Measurements from ENCODE around the gene CRYBA4.
"Not testable (repeated sequence)": the region's sequence is repeated elsewhere in the genome, so short reads cannot be mapped to it uniquely, and the experiment has no call there.

The CRYBA4 gene

GRCh38 chr22:26597026-26597425 is 24.7 kb upstream of the CRYBA4 start:
- DNase-seq: no peak

GRCh38 chr22:26597480-26597879 is 24.3 kb upstream of the CRYBA4 start:
- DNase-seq: no peak

DNA sequence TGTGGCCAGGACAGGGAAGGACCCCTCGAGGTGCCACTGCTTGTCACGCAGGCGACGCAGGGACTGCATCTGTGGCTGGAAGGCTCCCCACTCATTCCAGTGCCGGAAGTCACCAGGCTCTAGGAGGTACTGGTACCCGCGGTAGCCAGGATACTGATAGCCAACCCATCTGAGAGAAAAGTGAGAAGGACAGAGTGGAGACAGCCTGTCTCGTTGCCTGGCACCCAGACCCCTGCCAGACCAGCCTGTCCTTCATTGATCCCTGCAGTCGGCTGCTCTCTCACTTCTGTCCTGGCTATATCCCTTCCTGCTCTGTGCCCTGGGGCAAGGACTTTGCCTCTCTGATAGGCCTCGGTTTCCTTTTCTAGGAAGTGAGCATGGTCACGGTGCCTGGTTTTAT is 22.3 kb upstream of the CRYBA4 start:
- DNase-seq: no peak

- no peak for DNase-seq
Measured at GRCh38 chr22:26601726-26602125, 20.0 kb upstream of the CRYBA4 start.

DNA sequence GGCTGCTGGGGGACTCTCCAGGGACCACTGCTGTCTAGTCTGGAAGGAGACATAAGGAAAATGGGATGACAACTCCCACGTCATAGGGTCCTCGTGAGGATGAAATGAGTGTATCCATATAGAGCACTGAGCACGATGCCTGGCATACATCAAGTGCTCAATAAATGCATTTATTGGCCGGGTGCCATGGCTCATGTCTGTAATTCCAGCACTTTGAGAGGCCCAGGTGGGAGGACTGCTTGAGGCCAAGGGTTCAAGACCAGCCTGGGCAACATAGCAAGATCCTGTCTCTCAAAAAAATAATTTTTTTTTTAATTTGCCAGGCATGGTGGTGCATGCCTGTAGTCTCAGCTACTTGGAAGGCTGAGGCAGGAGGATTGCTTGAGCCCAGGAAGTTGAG is 19.6 kb upstream of the CRYBA4 start:
- DNase-seq: no peak

DNA sequence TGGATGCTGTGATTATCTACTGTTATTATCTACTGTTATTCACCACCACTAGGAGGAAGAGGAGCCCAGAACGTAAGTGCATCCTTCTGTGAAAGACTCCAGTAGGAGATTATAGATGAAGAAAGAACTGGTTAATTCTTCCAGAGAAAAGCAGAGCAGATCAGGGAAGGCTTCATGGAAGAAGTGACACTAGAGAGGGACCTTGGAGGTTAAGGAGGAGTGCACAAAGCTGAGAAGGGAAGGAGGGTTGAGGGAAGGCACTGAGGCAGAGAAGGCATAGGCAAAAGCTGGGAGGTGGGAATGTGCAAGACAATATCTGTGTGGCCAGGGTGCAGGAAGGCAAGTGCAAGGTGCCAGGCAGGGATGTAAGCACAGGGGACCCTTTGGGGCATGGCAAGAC is 17.4 kb upstream of the CRYBA4 start:
- no peak for DNase-seq

- no peak for DNase-seq
Measured at GRCh38 chr22:26606611-26607010, 15.2 kb upstream of the CRYBA4 start.

DNA sequence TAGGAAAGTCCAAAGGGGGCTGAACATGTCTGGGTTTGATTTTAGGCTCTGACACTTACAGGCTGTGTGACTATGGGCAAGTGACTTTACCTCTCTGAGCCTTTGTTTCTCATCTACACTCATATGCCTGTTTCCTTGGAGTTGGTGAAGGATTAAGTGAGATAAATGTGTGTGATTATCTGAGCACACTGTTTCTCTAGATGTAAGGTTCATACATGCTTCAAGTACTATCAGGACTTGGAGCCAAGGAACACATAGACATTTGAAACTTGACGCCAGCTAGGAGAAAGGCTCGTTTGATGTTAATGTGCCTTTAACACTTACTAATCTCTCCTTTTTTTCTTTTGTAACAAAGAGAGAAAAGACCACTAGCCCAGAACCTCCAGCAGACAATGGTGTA is 13.6 kb upstream of the CRYBA4 start:
- no peak for DNase-seq

DNA sequence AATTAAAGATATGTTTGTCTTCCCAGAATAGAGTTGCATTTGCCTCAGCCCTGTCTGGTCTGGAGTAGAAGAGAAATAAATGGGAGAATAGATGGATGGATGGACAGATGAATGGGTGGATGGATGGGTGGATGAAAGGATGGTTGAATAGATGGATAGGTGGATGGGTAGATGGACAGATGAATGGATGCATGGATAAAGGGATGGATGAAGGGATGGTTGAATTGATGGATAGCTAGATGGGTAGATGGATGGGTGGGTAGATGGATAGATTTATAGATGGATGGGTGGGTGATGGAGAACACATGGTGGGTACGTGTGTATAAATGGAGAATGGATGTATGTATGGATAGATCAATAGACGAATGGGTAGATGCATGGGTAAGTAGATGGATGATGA is 12.5 kb upstream of the CRYBA4 start:
- no peak for DNase-seq

DNA sequence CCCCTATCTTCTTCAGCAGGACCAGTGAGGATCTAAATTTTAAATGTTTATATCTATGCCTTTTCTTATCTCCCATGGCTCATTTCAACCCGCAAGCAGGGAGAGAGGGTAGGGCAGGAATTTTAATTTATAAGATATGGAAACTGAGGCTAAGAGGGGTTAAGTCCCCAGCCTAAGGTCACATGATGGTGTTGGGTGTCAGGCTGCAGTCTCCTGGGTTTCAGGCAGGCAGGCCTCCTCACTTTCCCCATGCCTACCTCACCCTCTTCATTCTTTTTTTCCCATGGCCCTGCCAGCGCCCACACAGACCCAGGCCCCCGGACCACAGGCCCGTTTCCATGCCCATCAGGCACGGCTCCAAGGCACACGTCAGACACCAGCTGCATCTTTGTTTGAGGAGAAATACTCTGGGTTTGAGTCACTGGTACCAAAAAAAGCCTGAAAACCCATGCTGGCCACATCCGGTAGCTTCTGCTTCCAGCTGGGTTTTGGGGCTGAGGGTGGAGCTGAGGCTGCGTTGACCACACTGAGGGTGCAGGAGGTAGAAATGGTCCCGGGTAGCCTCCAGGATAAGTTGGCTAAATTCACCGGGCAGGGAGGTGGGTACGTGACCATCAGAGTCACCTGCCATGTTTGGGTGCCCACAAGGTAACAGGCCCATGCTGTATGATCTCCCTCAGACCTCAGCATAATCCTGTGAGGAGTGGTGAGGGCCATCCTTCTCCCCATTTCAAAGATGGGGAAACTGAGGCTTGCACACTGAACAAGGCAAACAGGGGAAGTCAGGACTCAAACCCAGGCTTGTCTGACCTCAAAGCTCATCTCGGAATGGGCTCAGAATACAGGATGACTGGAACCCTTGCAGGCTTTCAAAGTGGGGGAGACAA is 11.4 kb upstream of the CRYBA4 start:
- peak in 1 of 5 donors; percentile 84 for DNase-seq

DNA sequence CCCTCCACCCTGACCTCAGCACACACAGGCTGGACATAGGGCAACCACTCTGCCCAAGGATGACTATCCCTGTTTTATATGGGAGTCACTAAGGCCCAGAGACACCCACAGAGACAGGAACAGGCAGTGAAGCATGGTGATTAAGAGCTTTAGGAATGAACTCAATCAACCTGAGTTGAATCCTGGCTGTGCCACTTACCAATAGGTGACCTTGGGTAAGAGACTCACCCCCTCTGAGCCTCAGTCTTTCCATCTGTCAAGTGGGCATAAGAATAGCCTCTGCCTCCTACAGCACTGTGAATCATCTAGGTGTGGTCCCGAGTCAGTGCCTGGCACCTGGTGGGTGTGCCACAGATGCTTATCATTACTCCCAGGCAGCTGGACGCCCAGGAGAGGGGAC is 10.8 kb upstream of the CRYBA4 start:
- no peak for DNase-seq

DNA sequence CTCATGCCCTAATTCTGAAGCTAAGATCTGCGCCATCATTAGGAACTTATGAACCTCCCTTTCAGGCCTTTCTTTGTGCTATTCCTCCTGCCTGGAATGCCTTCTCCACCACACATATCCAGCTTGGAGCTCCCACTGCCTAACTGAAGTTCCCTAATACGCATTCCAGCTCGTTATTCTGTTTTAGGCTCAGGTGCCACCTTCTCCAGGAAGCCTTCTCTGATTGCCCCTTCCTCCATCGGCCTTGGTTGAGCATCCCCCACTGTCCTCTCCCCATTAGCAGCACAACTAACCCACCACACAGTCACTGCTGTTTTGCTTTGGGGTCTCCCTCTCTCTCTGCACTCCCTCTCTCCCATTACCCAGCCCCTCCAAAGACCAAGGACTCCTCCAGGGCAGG is 9.1 kb upstream of the CRYBA4 start:
- DNase-seq: no peak

- not testable (repeated sequence) for DNase-seq
Measured at GRCh38 chr22:26613753-26614152, 8.0 kb upstream of the CRYBA4 start.

DNA sequence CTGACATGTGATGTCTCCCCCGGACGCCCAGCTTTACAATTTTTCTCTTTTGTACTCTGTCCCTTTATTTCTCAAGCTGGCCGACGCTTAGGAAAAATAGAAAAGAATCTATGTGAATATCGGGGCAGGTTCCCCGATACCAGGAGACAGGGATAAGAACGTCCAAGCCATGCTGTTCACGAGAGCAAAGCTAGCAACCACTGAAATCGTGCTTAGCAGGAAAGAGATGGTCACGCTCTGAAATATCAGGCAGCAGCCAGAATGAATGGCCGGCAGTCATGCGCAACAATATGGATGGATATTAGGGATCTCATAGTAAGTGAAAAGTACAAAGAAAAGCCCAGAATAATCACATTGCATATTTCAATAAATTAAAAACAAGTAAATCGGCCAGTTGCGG is 7.4 kb upstream of the CRYBA4 start:
- DNase-seq: no peak

GRCh38 chr22:26615149-26615548 is 6.6 kb upstream of the CRYBA4 start:
- no peak for DNase-seq

DNA sequence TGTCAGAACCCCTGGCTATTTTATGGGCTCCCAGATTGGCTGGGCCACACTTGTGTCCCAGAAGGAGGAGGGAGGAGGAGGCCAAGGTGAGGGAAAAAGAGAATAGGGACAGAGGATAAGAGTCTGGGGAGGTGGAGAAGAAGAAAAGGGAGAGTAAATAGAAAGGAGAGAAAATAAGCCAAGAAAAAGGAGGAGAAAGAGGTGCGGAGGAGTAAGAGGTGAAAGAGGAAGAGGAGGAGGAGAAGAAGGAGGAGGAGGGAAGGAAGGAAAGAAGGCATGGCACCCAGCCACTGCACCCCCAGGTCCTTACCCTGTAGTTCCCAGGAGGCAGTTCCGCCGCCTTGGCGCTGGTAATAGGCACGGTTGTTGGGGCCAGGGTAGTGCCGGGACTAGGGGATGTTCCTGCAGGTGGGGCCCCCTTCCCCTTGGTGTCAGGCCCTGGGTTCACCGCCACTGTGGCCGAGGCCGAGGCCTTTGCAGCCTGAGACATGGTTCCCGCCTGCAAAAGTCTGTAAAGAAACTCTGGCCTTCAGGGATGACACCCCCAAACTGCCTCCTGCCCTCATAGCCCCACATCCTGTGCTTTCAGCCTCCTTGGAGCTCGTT is 5.8 kb upstream of the CRYBA4 start:
- DNase-seq: no peak

DNA sequence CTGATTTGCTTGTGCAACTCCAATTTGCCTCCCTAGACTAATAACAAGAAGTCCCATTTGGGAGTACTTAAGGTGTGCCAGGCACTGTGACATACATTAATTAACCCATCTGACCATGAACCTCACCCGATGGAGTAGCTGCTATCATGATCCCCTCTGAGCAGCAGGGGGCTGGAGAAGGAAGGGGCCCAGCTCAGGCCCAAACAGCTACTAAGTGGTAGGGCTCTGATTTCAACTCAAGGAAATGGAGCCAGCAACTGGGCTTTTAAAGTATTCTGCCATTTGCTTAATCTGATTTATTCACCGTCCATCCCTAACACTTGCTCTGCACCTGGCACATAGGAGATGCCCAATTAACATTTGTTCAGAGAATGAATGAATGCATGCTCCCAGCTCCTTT is 5.1 kb upstream of the CRYBA4 start:
- DNase-seq: no peak

DNA sequence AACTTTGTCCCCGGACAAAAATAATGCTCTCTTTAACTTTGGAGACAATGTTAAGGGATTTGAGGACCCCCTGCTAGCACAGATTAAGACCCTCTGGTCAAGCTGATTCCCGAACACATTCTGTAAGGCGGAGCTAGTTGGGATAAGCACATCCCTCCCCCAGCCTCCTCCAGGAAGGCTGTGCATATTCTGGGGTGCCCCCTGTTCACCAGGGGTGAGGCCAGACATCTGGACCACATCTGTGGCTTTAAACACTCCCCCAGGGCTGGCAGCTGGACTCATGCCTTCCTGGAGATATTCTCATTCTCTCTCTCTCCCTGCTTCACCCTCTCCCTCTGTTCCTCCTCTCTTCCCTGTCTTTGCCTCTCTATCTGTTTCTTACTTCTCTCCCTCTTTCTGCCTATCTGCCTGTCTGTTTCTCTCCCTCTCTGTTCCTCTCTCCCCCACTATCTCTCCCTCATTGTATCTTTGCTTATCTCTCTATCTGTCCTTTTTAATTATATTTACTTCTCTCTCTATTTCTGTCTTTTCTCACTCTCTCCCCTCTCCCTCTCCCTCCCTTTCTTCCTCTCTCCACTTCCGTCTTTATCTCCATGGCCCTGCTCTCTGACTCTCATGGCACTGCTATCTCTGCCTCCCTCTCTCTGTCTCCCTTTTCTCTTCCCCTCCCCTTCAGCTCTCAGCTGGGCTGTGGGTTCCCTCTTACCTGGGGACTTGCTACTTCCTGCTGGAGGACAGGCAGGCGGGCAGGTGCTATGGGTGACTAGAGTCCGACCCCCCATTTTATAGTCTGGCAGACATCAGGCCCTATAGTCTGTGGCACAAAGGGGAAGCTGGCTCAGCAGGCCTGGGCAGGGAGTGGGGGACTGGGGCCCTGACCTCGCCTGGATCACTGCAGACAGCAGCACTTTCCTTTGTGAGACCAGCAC is 4.2 kb upstream of the CRYBA4 start, which contains the start of gene CRYBB1:
TSS of gene CRYBB1 (minus strand) at position 757 of the 929 bp plus-strand sequence. CDS start 1,708 bp downstream, outside the sequence.
- no peak for DNase-seq

GRCh38 chr22:26618455-26618854 is 3.3 kb upstream of the CRYBA4 start:
- DNase-seq: no peak

DNA sequence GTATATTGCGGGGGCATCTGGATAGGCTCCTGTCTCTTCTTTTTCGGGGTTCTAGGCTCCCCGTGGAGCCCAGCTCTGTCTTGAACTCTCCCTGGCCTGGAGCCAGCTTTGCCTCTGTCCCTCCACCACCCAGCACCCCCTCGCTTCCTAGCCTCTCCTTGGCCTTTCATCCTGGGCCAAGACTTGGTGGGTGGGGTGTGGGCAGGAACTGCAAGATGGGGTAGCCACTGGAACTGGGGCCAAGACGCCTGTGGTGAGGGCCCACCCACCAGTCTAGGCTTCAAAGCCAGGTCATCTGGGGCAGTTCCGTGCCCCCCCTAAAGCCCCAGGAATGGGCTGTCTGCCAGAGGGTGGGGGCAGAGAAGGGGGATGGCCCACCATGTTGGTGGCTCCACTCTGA is 2.3 kb upstream of the CRYBA4 start:
- DNase-seq: no peak

- DNase-seq: no peak
Measured at GRCh38 chr22:26620197-26620596, 1.6 kb upstream of the CRYBA4 start.

DNA sequence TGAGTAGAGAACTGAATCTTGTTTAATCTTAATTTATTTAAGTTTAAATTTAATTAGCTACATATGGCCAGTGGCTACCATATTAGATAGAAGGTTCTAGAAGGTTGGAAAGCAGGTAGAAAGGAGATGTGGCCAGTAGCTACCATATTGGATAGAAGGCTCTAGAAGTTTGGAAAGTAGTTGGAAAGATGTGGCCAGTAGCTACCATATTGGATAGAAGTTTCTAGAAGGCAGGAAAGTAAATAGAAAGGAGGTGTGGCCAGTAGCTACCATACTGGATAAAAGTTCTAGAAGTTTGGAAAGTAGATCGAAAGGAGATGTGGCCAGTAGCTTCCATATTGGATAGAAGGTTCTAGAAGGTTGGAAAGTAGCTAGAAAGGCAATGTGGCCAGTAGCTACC is 2.2 kb downstream of the CRYBA4 start:
- DNase-seq: no peak

- no peak for DNase-seq
Measured at GRCh38 chr22:26624803-26625202, 3.0 kb downstream of the CRYBA4 start.
